Sigmoid colon (tissue), 4 donors: Measurements from ENCODE around the gene TMEM184B.

Source experiments
- EP300 ChIP-seq, 4 donors: sonication (generic); formaldehyde crosslinking; IDR thresholded peaks; one replicate each; pipeline ENCODE4 v1.6.1; 2017; ENCODE audit warnings: antibody characterized with exemption in 4 of 4
- POLR2A ChIP-seq, 2 donors: fragments of 450-650 bp; IDR thresholded peaks; one replicate each; pipeline ENCODE4 v1.6.1; 2016; ENCODE audit warnings: antibody characterized with exemption in 2 of 2, mild to moderate bottlenecking in 2 of 2, moderate library complexity in 2 of 2
- POLR2AphosphoS5 ChIP-seq, 4 donors: sonication (generic); formaldehyde crosslinking; IDR thresholded peaks; one replicate each; pipeline ENCODE4 v1.6.1; 2017; ENCODE audit warnings: antibody characterized with exemption in 4 of 4
- TF ChIP-seq, protein P1 (sequence below), 4 experiments: fragments of 450-650 bp in 3 of 4; fragments of 200-600 bp in 1 of 4; IDR thresholded peaks; one replicate each; pipeline ENCODE4 v1.5.1; 2016 to 2019; ENCODE audit warnings: antibody characterized with exemption in 4 of 4, mild to moderate bottlenecking in 3 of 4, moderate library complexity in 2 of 4

DNA sequence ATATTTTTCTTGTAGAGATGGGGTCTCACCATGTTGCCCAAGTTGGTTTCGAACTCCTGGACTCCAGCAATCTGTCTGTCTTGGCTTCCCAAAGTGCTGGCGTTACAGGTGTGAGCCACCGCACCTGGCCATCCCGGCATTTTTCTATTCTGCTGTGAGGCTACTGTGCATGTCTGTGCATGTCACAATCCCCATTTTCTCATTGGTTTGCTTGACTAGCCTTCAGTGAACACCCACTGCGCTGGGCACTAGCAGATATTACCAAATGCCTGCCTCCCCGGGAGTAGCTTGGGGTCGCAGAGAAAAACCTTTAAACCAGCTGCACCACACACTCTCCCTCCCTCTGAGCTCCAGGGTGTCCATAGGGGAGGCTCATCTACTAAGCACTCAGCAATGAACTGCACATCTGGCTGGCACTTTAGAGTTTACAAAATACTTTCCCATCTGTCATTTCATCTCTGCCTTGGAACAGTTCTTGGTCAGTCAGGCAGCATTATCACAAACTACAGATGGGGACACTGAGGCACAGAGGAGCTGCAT lies 39.5 kb upstream of the TMEM184B start:
- TF ChIP-seq, protein P1, sequence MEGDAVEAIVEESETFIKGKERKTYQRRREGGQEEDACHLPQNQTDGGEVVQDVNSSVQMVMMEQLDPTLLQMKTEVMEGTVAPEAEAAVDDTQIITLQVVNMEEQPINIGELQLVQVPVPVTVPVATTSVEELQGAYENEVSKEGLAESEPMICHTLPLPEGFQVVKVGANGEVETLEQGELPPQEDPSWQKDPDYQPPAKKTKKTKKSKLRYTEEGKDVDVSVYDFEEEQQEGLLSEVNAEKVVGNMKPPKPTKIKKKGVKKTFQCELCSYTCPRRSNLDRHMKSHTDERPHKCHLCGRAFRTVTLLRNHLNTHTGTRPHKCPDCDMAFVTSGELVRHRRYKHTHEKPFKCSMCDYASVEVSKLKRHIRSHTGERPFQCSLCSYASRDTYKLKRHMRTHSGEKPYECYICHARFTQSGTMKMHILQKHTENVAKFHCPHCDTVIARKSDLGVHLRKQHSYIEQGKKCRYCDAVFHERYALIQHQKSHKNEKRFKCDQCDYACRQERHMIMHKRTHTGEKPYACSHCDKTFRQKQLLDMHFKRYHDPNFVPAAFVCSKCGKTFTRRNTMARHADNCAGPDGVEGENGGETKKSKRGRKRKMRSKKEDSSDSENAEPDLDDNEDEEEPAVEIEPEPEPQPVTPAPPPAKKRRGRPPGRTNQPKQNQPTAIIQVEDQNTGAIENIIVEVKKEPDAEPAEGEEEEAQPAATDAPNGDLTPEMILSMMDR (IDR thresholded peaks at IDR 0.05): no peak
- TF ChIP-seq EP300 (IDR thresholded peaks at IDR 0.05) (no peak), POLR2A (IDR thresholded peaks at IDR 0.05) (no peak), POLR2AphosphoS5 (IDR thresholded peaks at IDR 0.05) (no peak)
